Osteoblast (primary cell): ENCODE data around the gene SPRR1A. TPM values are rescaled to one million over a fixed set of nuclear protein-coding genes. Genes with fewer than 3 reads are reported as not detected.

Source experiments
- DNase-seq: peaks from one replicate; pipeline ENCODE4 v3.0.0; 2011; ENCODE audit warnings: low spot score, mixed read lengths; ENCODE audit not compliant: insufficient read length; ENCODE audit errors: missing footprints
- H2AFZ ChIP-seq: 2 replicates; pipeline ENCODE4 v1.6.0; 2011; ENCODE audit warnings: mild to moderate bottlenecking, low read length
- H3K27ac ChIP-seq: 2 replicates; pipeline ENCODE4 v1.5.1; 2011; ENCODE audit warnings: mild to moderate bottlenecking, low read depth, low read length, moderate library complexity
- H3K27me3 ChIP-seq: 2 replicates; pipeline ENCODE4 v1.6.0; 2012; ENCODE audit warnings: mild to moderate bottlenecking, control low read depth, inconsistent platforms, low read length, moderate library complexity; ENCODE audit not compliant: insufficient read depth
- H3K36me3 ChIP-seq: 2 replicates; pipeline ENCODE4 v1.5.1; 2011; ENCODE audit warnings: mild to moderate bottlenecking, low read length, control low read depth, moderate library complexity; ENCODE audit not compliant: insufficient read depth
- H3K4me1 ChIP-seq: 2 replicates; pipeline ENCODE4 v1.5.1; 2011; ENCODE audit warnings: mild to moderate bottlenecking, low read length, control low read depth, moderate library complexity; ENCODE audit not compliant: insufficient read depth
- H3K4me2 ChIP-seq: 2 replicates; pipeline ENCODE4 v1.6.0; 2011; ENCODE audit warnings: mild to moderate bottlenecking, low read length; ENCODE audit not compliant: insufficient read depth
- H3K4me3 ChIP-seq: fragments of 200-600 bp; sonication (generic); 3 replicates; pipeline ENCODE4 v1.5.1; 2012; ENCODE audit warnings: mild to moderate bottlenecking, low read length, inconsistent platforms; ENCODE audit not compliant: insufficient read depth
- H3K79me2 ChIP-seq: 2 replicates; pipeline ENCODE4 v1.6.0; 2012; ENCODE audit warnings: mild to moderate bottlenecking, low read length, control low read depth, inconsistent platforms; ENCODE audit not compliant: insufficient read depth
- H3K9me3 ChIP-seq: 2 replicates; pipeline ENCODE4 v1.5.1; 2011; ENCODE audit warnings: low read depth, low read length, control low read depth
- H4K20me1 ChIP-seq: 2 replicates; pipeline ENCODE4 v1.6.0; 2012; ENCODE audit warnings: mild to moderate bottlenecking, low read length, control low read depth; ENCODE audit not compliant: insufficient read depth
- total RNA-seq: library from RNA; depleted of rRNA; stranded (reverse); fragments of >200 nt; gene quantifications from 2 replicates; pipeline ENCODE4 v1.2.3, GENCODE V29; 2012
- TF ChIP-seq, protein P1 (sequence below): IDR thresholded peaks from 2 replicates; pipeline ENCODE4 v1.5.1; 2011; ENCODE audit warnings: mild to moderate bottlenecking, low read depth, low read length, moderate library complexity; ENCODE audit errors: extremely low read depth

The SPRR1A gene
- total RNA-seq, 1 donor, result not detected

GRCh38 chr1:153023109-153023508, 39.2 kb downstream of the SPRR1A start:
- H3K27me3 ChIP-seq, result no peaks in the 10 kb centered on the region
- H3K4me2 ChIP-seq, result no peak overlapping the region
- H3K79me2 ChIP-seq, result no peaks in the 10 kb centered on the region
- no peak overlapping the region for H3K4me3 ChIP-seq
- H3K36me3 ChIP-seq, result no peaks in the 10 kb centered on the region
- H3K27ac ChIP-seq, result no peak overlapping the region
- no peaks in the 10 kb centered on the region for H4K20me1 ChIP-seq
- H2AFZ ChIP-seq, result no peak overlapping the region
- H3K9me3 ChIP-seq, result no peaks in the 10 kb centered on the region
- no peak for DNase-seq
- no peaks in the 10 kb centered on the region for H3K4me1 ChIP-seq
- TF ChIP-seq, protein P1, sequence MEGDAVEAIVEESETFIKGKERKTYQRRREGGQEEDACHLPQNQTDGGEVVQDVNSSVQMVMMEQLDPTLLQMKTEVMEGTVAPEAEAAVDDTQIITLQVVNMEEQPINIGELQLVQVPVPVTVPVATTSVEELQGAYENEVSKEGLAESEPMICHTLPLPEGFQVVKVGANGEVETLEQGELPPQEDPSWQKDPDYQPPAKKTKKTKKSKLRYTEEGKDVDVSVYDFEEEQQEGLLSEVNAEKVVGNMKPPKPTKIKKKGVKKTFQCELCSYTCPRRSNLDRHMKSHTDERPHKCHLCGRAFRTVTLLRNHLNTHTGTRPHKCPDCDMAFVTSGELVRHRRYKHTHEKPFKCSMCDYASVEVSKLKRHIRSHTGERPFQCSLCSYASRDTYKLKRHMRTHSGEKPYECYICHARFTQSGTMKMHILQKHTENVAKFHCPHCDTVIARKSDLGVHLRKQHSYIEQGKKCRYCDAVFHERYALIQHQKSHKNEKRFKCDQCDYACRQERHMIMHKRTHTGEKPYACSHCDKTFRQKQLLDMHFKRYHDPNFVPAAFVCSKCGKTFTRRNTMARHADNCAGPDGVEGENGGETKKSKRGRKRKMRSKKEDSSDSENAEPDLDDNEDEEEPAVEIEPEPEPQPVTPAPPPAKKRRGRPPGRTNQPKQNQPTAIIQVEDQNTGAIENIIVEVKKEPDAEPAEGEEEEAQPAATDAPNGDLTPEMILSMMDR, result no peak

- Histone ChIP-seq H4K20me1 (no peaks in the 10 kb centered on the region), H3K4me3 (no peak overlapping the region), H3K4me1 (no peaks in the 10 kb centered on the region), H3K4me2 (no peak overlapping the region), H3K79me2 (no peaks in the 10 kb centered on the region), H3K27ac (no peak overlapping the region), H3K36me3 (no peaks in the 10 kb centered on the region), H3K27me3 (no peaks in the 10 kb centered on the region), H3K9me3 (no peaks in the 10 kb centered on the region), H2AFZ (no peak overlapping the region)
- no peak for DNase-seq
- TF ChIP-seq, protein P1, result no peak
These were observed 40.5 kb downstream of the SPRR1A start for GRCh38 chr1:153024413-153024812.

DNA sequence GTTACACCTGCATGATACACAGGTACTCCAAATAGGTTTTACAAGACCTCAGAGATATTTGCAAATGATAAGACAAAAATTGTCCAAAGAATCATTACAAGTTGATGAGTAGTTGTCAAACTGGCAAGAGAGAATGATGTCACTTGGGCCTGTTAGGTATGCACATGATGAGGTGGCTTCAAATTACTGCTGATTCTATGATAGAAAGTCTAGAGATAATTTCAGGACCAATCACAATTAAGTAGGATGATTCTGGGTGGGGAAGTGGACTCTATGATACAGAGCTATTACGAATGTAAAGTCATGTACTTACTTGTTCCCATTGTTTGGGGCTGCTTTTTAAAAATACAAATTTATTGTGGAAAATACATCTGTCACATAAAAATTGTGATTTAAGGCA, 41.9 kb downstream of the SPRR1A start:
- Histone ChIP-seq H3K4me1 (no peaks in the 10 kb centered on the region), H3K4me3 (no peak overlapping the region), H3K4me2 (no peak overlapping the region), H2AFZ (no peak overlapping the region), H3K36me3 (no peaks in the 10 kb centered on the region), H3K27ac (no peak overlapping the region), H3K9me3 (no peaks in the 10 kb centered on the region), H3K27me3 (no peaks in the 10 kb centered on the region), H4K20me1 (no peaks in the 10 kb centered on the region), H3K79me2 (no peaks in the 10 kb centered on the region)
- DNase-seq, result no peak
- TF ChIP-seq, protein P1, result no peak

DNA sequence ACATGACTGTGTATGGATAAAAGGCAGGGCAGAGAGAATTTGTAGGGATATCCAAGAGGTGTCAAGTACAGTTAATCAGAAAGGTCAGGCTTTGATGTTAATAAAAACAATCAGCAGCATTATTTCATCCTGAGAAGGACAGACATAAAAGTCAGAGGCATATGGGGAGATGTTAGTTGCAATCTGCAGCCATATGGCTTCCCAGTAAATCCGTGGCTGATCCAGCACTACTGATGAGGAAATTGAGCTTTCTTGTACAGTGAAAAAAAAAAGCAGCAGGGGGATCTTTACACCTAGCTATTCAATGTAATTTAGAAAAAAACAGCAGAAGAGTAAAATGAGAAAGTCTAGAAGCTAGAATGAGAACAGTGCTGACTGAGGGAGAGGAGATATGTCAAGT, 44.9 kb downstream of the SPRR1A start:
- Histone ChIP-seq H3K36me3 (no peaks in the 10 kb centered on the region), H3K4me3 (no peak overlapping the region), H3K79me2 (no peaks in the 10 kb centered on the region), H3K4me1 (no peaks in the 10 kb centered on the region), H4K20me1 (no peaks in the 10 kb centered on the region), H2AFZ (no peak overlapping the region), H3K27ac (no peak overlapping the region), H3K9me3 (no peaks in the 10 kb centered on the region), H3K27me3 (no peaks in the 10 kb centered on the region), H3K4me2 (no peak overlapping the region)
- DNase-seq, result no peak
- TF ChIP-seq, protein P1, result no peak
